ENCODE data around the gene NUDT21.

DNA sequence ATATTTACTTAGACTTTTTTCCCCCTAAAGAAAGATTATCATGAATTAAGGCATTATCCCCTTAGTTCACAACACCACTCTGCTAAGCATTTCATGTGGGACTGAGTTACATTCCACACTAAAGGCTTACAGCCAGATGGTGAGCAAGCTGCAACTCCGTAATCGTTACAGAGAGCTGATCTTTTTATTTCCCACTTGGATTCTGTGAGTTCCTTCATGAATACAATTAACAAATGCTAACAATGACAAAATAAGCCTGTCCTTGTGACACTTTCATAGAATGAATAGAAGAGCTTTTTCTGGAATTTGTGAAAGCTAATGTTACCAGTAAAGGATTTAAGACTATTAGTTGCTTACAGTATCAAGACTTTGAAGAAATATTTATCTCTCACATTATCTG, 9.0 kb upstream of the NUDT21 start:
- TF ChIP-seq, protein P1, sequence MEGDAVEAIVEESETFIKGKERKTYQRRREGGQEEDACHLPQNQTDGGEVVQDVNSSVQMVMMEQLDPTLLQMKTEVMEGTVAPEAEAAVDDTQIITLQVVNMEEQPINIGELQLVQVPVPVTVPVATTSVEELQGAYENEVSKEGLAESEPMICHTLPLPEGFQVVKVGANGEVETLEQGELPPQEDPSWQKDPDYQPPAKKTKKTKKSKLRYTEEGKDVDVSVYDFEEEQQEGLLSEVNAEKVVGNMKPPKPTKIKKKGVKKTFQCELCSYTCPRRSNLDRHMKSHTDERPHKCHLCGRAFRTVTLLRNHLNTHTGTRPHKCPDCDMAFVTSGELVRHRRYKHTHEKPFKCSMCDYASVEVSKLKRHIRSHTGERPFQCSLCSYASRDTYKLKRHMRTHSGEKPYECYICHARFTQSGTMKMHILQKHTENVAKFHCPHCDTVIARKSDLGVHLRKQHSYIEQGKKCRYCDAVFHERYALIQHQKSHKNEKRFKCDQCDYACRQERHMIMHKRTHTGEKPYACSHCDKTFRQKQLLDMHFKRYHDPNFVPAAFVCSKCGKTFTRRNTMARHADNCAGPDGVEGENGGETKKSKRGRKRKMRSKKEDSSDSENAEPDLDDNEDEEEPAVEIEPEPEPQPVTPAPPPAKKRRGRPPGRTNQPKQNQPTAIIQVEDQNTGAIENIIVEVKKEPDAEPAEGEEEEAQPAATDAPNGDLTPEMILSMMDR (IDR thresholded peaks at IDR 0.05), result no peak
- no peak for TF ChIP-seq POLR2AphosphoS5 (IDR thresholded peaks at IDR 0.05)
- no peak for TF ChIP-seq EP300 (IDR thresholded peaks at IDR 0.05)

All from stomach (tissue), 4 donors.